Stomach (tissue), 4 donors: ENCODE data around the gene GARS1.

Source experiments
- CTCF ChIP-seq, 7 experiments: fragments of 450-650 bp in 4 of 7; fragments of 200-600 bp in 3 of 7; sonication (generic) in 3 of 7; IDR thresholded peaks; one replicate each; pipeline ENCODE4 v1.5.1; 2016 to 2019; ENCODE audit warnings: antibody characterized with exemption in 7 of 7, control low read depth in 2 of 7, mild to moderate bottlenecking in 1 of 7
- EP300 ChIP-seq: sonication (generic); formaldehyde crosslinking; IDR thresholded peaks from one replicate; pipeline ENCODE4 v1.6.1; 2017; ENCODE audit warnings: antibody characterized with exemption
- POLR2A ChIP-seq, 4 donors: fragments of 450-650 bp; IDR thresholded peaks; one replicate each; pipeline ENCODE4 v1.6.1; 2016; ENCODE audit warnings: antibody characterized with exemption in 4 of 4, control low read depth in 2 of 4, mild to moderate bottlenecking in 1 of 4, moderate library complexity in 1 of 4
- POLR2AphosphoS5 ChIP-seq, 3 donors: sonication (generic); formaldehyde crosslinking; IDR thresholded peaks; one replicate each; pipeline ENCODE4 v1.6.1; 2016; ENCODE audit warnings: antibody characterized with exemption in 3 of 3

- TF ChIP-seq CTCF (IDR thresholded peaks at IDR 0.05) (no peak), POLR2A (IDR thresholded peaks at IDR 0.05) (no peak), POLR2AphosphoS5 (IDR thresholded peaks at IDR 0.05) (no peak), EP300 (no peak)
Measured at GRCh38 chr7:30562909-30563308, 31.8 kb upstream of the GARS1 start.
